PFSK-1 (cell line): ENCODE measurements around the gene NUDT8.

Experiments used
- POLR2AphosphoS5 ChIP-seq: IDR thresholded peaks from 2 replicates; pipeline ENCODE4 v1.6.1; 2012; ENCODE audit warnings: low read depth, mild to moderate bottlenecking, control low read depth, low read length, moderate library complexity
- SIN3A ChIP-seq: IDR thresholded peaks from 2 replicates; pipeline ENCODE4 v1.6.1; 2012; ENCODE audit warnings: mild to moderate bottlenecking, low read length, moderate library complexity, borderline replicate concordance; ENCODE audit not compliant: insufficient read depth
- TF ChIP-seq, protein P1 (sequence below), 2 experiments: IDR thresholded peaks; 2 replicates each; pipeline versions ENCODE4 v1.6.1 to v1.8.0; 2011 to 2012; ENCODE audit warnings: low read depth in 2 of 2, low read length in 2 of 2, control low read depth in 1 of 2, inconsistent platforms in 1 of 2, mild to moderate bottlenecking in 1 of 2, moderate library complexity in 1 of 2; ENCODE audit not compliant: insufficient read depth in 1 of 2

DNA sequence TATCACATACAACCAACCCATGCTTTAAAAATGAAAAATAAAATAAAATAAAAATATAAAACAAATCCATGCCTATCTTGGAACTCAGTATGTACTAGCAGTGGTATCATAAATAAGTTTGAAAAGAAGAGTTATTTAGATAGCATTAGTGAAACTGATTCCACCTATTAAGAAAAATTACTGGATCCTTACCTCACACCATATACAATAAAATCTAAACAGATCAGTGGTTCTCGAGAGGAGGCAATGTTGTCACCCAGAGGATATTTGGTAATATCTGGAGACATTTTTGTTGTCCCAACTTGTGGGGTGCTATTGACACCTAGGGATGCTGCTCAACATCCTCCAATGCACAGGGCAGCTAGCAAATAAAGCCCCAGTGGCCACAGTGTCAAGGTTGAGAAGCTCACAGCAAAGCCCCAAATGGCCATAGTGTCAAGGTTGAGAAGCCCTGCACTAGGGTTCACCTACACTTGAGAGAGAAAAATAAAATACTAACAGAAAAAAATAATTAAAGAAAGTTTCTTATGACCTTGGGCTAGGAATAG lies 32.9 kb downstream of the NUDT8 start:
- TF ChIP-seq POLR2AphosphoS5 (no peak), SIN3A (no peak)
- TF ChIP-seq, protein P1, sequence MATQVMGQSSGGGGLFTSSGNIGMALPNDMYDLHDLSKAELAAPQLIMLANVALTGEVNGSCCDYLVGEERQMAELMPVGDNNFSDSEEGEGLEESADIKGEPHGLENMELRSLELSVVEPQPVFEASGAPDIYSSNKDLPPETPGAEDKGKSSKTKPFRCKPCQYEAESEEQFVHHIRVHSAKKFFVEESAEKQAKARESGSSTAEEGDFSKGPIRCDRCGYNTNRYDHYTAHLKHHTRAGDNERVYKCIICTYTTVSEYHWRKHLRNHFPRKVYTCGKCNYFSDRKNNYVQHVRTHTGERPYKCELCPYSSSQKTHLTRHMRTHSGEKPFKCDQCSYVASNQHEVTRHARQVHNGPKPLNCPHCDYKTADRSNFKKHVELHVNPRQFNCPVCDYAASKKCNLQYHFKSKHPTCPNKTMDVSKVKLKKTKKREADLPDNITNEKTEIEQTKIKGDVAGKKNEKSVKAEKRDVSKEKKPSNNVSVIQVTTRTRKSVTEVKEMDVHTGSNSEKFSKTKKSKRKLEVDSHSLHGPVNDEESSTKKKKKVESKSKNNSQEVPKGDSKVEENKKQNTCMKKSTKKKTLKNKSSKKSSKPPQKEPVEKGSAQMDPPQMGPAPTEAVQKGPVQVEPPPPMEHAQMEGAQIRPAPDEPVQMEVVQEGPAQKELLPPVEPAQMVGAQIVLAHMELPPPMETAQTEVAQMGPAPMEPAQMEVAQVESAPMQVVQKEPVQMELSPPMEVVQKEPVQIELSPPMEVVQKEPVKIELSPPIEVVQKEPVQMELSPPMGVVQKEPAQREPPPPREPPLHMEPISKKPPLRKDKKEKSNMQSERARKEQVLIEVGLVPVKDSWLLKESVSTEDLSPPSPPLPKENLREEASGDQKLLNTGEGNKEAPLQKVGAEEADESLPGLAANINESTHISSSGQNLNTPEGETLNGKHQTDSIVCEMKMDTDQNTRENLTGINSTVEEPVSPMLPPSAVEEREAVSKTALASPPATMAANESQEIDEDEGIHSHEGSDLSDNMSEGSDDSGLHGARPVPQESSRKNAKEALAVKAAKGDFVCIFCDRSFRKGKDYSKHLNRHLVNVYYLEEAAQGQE (IDR thresholded peaks at IDR 0.05; ENCODE audit: insufficient read depth in 1 of 2, low read depth in 2 of 2, low read length in 2 of 2): no peak
